ENCODE results near the gene CFAP100. TPM values are rescaled to one million over a fixed set of nuclear protein-coding genes. Genes with fewer than 3 reads are reported as not detected.

The CFAP100 gene
- polyA plus RNA-seq, 3 donors, result not detected

GRCh38 chr3:126414406-126414805 is 19.7 kb downstream of the CFAP100 start:
- 96% methylated on average over 9 of the region's 11 CpGs for WGBS (ENCODE audit: insufficient coverage)
- peaks cover 21 to 53% (median 32%) of the 10 kb centered on the region in 3 donors for H3K27me3 Mint-ChIP-seq (ENCODE audit: low read depth in 3 of 3)
- H3K27ac Mint-ChIP-seq, result peak overlapping the region in 1 of 7 donors; percentile 66

GRCh38 chr3:126414961-126415660 is 20.4 kb downstream of the CFAP100 start:
- H3K4me3 ChIP-seq (replicated peaks in 1 of 3; ENCODE audit: low read depth in 2 of 3, low read length in 3 of 3), result no peak overlapping the region
- intact Hi-C loops (cut with micrococcal nuclease), result no loop called here
- H3K27me3 ChIP-seq (ENCODE audit: control insufficient read depth in 2 of 2, insufficient read depth in 2 of 2, low read length in 2 of 2), result peaks cover 0 to 12% of the 10 kb centered on the region in 2 donors
- no peak overlapping the region for H3K9ac ChIP-seq (ENCODE audit: insufficient read depth, low read length, poor library complexity, severe bottlenecking)
- no peak for DNase-seq
- H3K4me2 ChIP-seq (replicated peaks; ENCODE audit: extremely low read depth, low read length, poor library complexity, severe bottlenecking), result no peak overlapping the region
- no peaks in the 10 kb centered on the region for H3K79me2 ChIP-seq (ENCODE audit: insufficient read depth, low read length)
- WGBS (ENCODE audit: insufficient coverage), result 92% methylated on average over 10 of the region's 12 CpGs
- H3K27ac ChIP-seq (ENCODE audit: low read depth in 1 of 2, low read length in 2 of 2), result no peak overlapping the region
- no peaks in the 10 kb centered on the region for H3K9me3 ChIP-seq (replicated peaks in 1 of 2; ENCODE audit: control insufficient read depth in 1 of 2, insufficient read depth in 1 of 2, low read length in 2 of 2)
- H3K27me3 Mint-ChIP-seq (ENCODE audit: low read depth in 3 of 3), result peaks cover 21 to 56% (median 31%) of the 10 kb centered on the region in 3 donors
- no peak for TF ChIP-seq CTCF (IDR thresholded peaks at IDR 0.05)
- H3K4me3 Mint-ChIP-seq, result no peak overlapping the region
- H3K4me1 Mint-ChIP-seq, result no peaks in the 10 kb centered on the region
- no peaks in the 10 kb centered on the region for H4K20me1 ChIP-seq (ENCODE audit: insufficient read depth, low read length)
- no peak overlapping the region for H2AFZ ChIP-seq (ENCODE audit: insufficient read depth, low read depth, low read length, poor library complexity, severe bottlenecking)
- H3K9me3 Mint-ChIP-seq, result peaks cover 0 to 1% (median 0%) of the 10 kb centered on the region in 7 donors
- H3K36me3 Mint-ChIP-seq, result no peaks in the 10 kb centered on the region
- H3K4me1 ChIP-seq (ENCODE audit: control insufficient read depth in 1 of 2, insufficient read depth in 2 of 2, low read length in 2 of 2), result no peaks in the 10 kb centered on the region
- H3K27ac Mint-ChIP-seq, result peak overlapping the region in 1 of 7 donors; percentile 34
- H3K36me3 ChIP-seq (replicated peaks in 1 of 2; ENCODE audit: control insufficient read depth in 1 of 2, insufficient read depth in 2 of 2, low read length in 2 of 2), result no peaks in the 10 kb centered on the region

More at GRCh38 chr3:126414406-126414805, 19.7 kb downstream of the CFAP100 start:
- H3K27ac ChIP-seq (ENCODE audit: low read depth in 1 of 2, low read length in 2 of 2), result no peak overlapping the region
- H3K36me3 ChIP-seq (replicated peaks in 1 of 2; ENCODE audit: control insufficient read depth in 1 of 2, insufficient read depth in 2 of 2, low read length in 2 of 2), result no peaks in the 10 kb centered on the region
- H3K36me3 Mint-ChIP-seq, result no peaks in the 10 kb centered on the region
- H3K9ac ChIP-seq (ENCODE audit: insufficient read depth, low read length, poor library complexity, severe bottlenecking), result no peak overlapping the region
- no peak for DNase-seq
- no peaks in the 10 kb centered on the region for H3K4me1 ChIP-seq (ENCODE audit: control insufficient read depth in 1 of 2, insufficient read depth in 2 of 2, low read length in 2 of 2)
- no peak overlapping the region for H3K4me3 ChIP-seq (replicated peaks in 1 of 3; ENCODE audit: low read depth in 2 of 3, low read length in 3 of 3)
- H4K20me1 ChIP-seq (ENCODE audit: insufficient read depth, low read length), result no peaks in the 10 kb centered on the region
- peaks cover 0 to 12% of the 10 kb centered on the region in 2 donors for H3K27me3 ChIP-seq (ENCODE audit: control insufficient read depth in 2 of 2, insufficient read depth in 2 of 2, low read length in 2 of 2)
- intact Hi-C loops (cut with micrococcal nuclease), result no loop called here
- H3K4me1 Mint-ChIP-seq, result no peaks in the 10 kb centered on the region
- H3K4me3 Mint-ChIP-seq, result no peak overlapping the region
- no peak overlapping the region for H3K4me2 ChIP-seq (replicated peaks; ENCODE audit: extremely low read depth, low read length, poor library complexity, severe bottlenecking)
- H2AFZ ChIP-seq (ENCODE audit: insufficient read depth, low read depth, low read length, poor library complexity, severe bottlenecking), result no peak overlapping the region
- no peaks in the 10 kb centered on the region for H3K79me2 ChIP-seq (ENCODE audit: insufficient read depth, low read length)
- TF ChIP-seq CTCF (IDR thresholded peaks at IDR 0.05), result no peak
- H3K9me3 ChIP-seq (replicated peaks in 1 of 2; ENCODE audit: control insufficient read depth in 1 of 2, insufficient read depth in 1 of 2, low read length in 2 of 2), result no peaks in the 10 kb centered on the region
- peaks cover 0 to 1% (median 0%) of the 10 kb centered on the region in 7 donors for H3K9me3 Mint-ChIP-seq

Measured in CD14-positive monocyte (primary cell).